Osteoblast (primary cell): ENCODE measurements around the gene CCDC85A. TPM values are rescaled to one million over a fixed set of nuclear protein-coding genes. Genes with fewer than 3 reads are reported as not detected.

Experiments used
- DNase-seq: peaks from one replicate; pipeline ENCODE4 v3.0.0; 2011; ENCODE audit warnings: low spot score, mixed read lengths; ENCODE audit not compliant: insufficient read length; ENCODE audit errors: missing footprints
- H2AFZ ChIP-seq: 2 replicates; pipeline ENCODE4 v1.6.0; 2011; ENCODE audit warnings: mild to moderate bottlenecking, low read length
- H3K27ac ChIP-seq: 2 replicates; pipeline ENCODE4 v1.5.1; 2011; ENCODE audit warnings: mild to moderate bottlenecking, low read depth, low read length, moderate library complexity
- H3K27me3 ChIP-seq: 2 replicates; pipeline ENCODE4 v1.6.0; 2012; ENCODE audit warnings: mild to moderate bottlenecking, control low read depth, inconsistent platforms, low read length, moderate library complexity; ENCODE audit not compliant: insufficient read depth
- H3K36me3 ChIP-seq: 2 replicates; pipeline ENCODE4 v1.5.1; 2011; ENCODE audit warnings: mild to moderate bottlenecking, low read length, control low read depth, moderate library complexity; ENCODE audit not compliant: insufficient read depth
- H3K4me1 ChIP-seq: 2 replicates; pipeline ENCODE4 v1.5.1; 2011; ENCODE audit warnings: mild to moderate bottlenecking, low read length, control low read depth, moderate library complexity; ENCODE audit not compliant: insufficient read depth
- H3K4me2 ChIP-seq: 2 replicates; pipeline ENCODE4 v1.6.0; 2011; ENCODE audit warnings: mild to moderate bottlenecking, low read length; ENCODE audit not compliant: insufficient read depth
- H3K4me3 ChIP-seq: fragments of 200-600 bp; sonication (generic); 3 replicates; pipeline ENCODE4 v1.5.1; 2012; ENCODE audit warnings: mild to moderate bottlenecking, low read length, inconsistent platforms; ENCODE audit not compliant: insufficient read depth
- H3K79me2 ChIP-seq: 2 replicates; pipeline ENCODE4 v1.6.0; 2012; ENCODE audit warnings: mild to moderate bottlenecking, low read length, control low read depth, inconsistent platforms; ENCODE audit not compliant: insufficient read depth
- H3K9me3 ChIP-seq: 2 replicates; pipeline ENCODE4 v1.5.1; 2011; ENCODE audit warnings: low read depth, low read length, control low read depth
- H4K20me1 ChIP-seq: 2 replicates; pipeline ENCODE4 v1.6.0; 2012; ENCODE audit warnings: mild to moderate bottlenecking, low read length, control low read depth; ENCODE audit not compliant: insufficient read depth
- CTCF ChIP-seq: IDR thresholded peaks from 2 replicates; pipeline ENCODE4 v1.5.1; 2011; ENCODE audit warnings: mild to moderate bottlenecking, low read depth, low read length, moderate library complexity; ENCODE audit errors: extremely low read depth
- total RNA-seq: library from RNA; depleted of rRNA; stranded (reverse); fragments of >200 nt; gene quantifications from 2 replicates; pipeline ENCODE4 v1.2.3, GENCODE V29; 2012

The CCDC85A gene
- total RNA-seq, 1 donor: 0.72 TPM

- H3K4me1 ChIP-seq: no peaks in the 10 kb centered on the region
- no peaks in the 10 kb centered on the region for H3K9me3 ChIP-seq
- H3K79me2 ChIP-seq: no peaks in the 10 kb centered on the region
- no peaks in the 10 kb centered on the region for H4K20me1 ChIP-seq
- no peak overlapping the region for H3K4me3 ChIP-seq
- H2AFZ ChIP-seq: no peak overlapping the region
- no peaks in the 10 kb centered on the region for H3K36me3 ChIP-seq
- H3K27me3 ChIP-seq: no peaks in the 10 kb centered on the region
- DNase-seq: no peak
- H3K4me2 ChIP-seq: no peak overlapping the region
- no peak overlapping the region for H3K27ac ChIP-seq
- no peak for TF ChIP-seq CTCF
These were observed 129.7 kb downstream of the CCDC85A start for GRCh38 chr2:56313500-56313921.

- Histone ChIP-seq H3K4me3 (no peak overlapping the region), H3K27ac (no peak overlapping the region), H4K20me1 (no peaks in the 10 kb centered on the region), H3K4me1 (no peaks in the 10 kb centered on the region), H3K27me3 (no peaks in the 10 kb centered on the region), H3K79me2 (no peaks in the 10 kb centered on the region), H3K9me3 (no peaks in the 10 kb centered on the region), H3K4me2 (no peak overlapping the region), H2AFZ (no peak overlapping the region), H3K36me3 (no peaks in the 10 kb centered on the region)
- DNase-seq: no peak
- no peak for TF ChIP-seq CTCF
These were observed 130.6 kb downstream of the CCDC85A start for GRCh38 chr2:56314371-56314770.

- Histone ChIP-seq H3K9me3 (no peaks in the 10 kb centered on the region), H3K4me3 (no peak overlapping the region), H4K20me1 (no peaks in the 10 kb centered on the region), H2AFZ (no peak overlapping the region), H3K27ac (no peak overlapping the region), H3K4me1 (no peaks in the 10 kb centered on the region), H3K79me2 (no peaks in the 10 kb centered on the region), H3K4me2 (no peak overlapping the region), H3K36me3 (no peaks in the 10 kb centered on the region), H3K27me3 (no peaks in the 10 kb centered on the region)
- DNase-seq: no peak
- TF ChIP-seq CTCF: no peak
These were observed 131.0 kb downstream of the CCDC85A start for GRCh38 chr2:56314796-56315195.

GRCh38 chr2:56315376-56315775, 131.6 kb downstream of the CCDC85A start:
- H3K9me3 ChIP-seq: no peaks in the 10 kb centered on the region
- TF ChIP-seq CTCF: no peak
- DNase-seq: no peak
- H3K36me3 ChIP-seq: no peaks in the 10 kb centered on the region
- H4K20me1 ChIP-seq: no peaks in the 10 kb centered on the region
- H3K79me2 ChIP-seq: no peaks in the 10 kb centered on the region
- no peaks in the 10 kb centered on the region for H3K27me3 ChIP-seq
- H3K4me2 ChIP-seq: no peak overlapping the region
- H3K4me3 ChIP-seq: no peak overlapping the region
- H3K27ac ChIP-seq: no peak overlapping the region
- no peaks in the 10 kb centered on the region for H3K4me1 ChIP-seq
- H2AFZ ChIP-seq: no peak overlapping the region
